ENCODE results near the gene RCAN3. TPM values are rescaled to one million over a fixed set of nuclear protein-coding genes. Genes with fewer than 3 reads are reported as not detected.
"Not testable (repeated sequence)": the region's sequence is repeated elsewhere in the genome, so short reads cannot be mapped to it uniquely, and the experiment has no call there.

Gene RCAN3
- total RNA-seq, 2 donors from 2014 or later = 12.6 to 15.1 TPM

DNA sequence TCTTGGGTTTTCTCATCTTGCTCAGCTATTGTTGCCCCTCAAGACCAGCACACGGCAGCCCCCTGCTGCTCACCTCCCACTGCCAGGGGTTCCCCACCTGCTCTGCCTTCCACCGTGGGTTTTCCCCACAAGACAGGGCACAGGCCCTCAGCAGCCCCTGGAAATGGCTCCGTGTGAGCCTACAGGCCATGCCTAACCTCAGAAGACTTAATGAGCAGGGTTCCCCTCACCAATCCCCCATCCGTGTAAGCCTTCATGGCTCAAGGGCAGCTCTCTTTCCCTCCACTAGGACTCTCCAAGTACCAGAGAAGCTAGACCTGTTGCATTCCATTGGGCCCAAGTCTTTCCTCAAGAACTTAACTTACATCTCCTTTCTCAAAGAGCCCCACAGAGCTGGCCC is 18.4 kb upstream of the RCAN3 start:
- Histone ChIP-seq H3K9ac (ENCODE audit: low read depth in 2 of 2, low read length in 2 of 2) (no peak overlapping the region), H3K27me3 (no peaks in the 10 kb centered on the region), H3K36me3 (no peaks in the 10 kb centered on the region), H3K9me3 (no peaks in the 10 kb centered on the region), H3K4me1 (no peaks in the 10 kb centered on the region), H3K4me3 (no peak overlapping the region), H3K27ac (no peak overlapping the region)
- no peak for TF ChIP-seq CTCF (IDR thresholded peaks at IDR 0.05)
- no peak for DNase-seq
- intact Hi-C loops (cut with DNase I) = no loop called here

GRCh38 chr1:24486331-24487065 is 16.1 kb upstream of the RCAN3 start:
- TF ChIP-seq CTCF (IDR thresholded peaks at IDR 0.05) = no peak
- DNase-seq = no peak
- Histone ChIP-seq H3K4me3 (no peak overlapping the region), H3K4me1 (no peaks in the 10 kb centered on the region), H3K27me3 (no peaks in the 10 kb centered on the region), H3K9me3 (no peaks in the 10 kb centered on the region), H3K27ac (no peak overlapping the region), H3K9ac (ENCODE audit: low read depth in 2 of 2, low read length in 2 of 2) (no peak overlapping the region), H3K36me3 (no peaks in the 10 kb centered on the region)
- intact Hi-C loops (cut with DNase I) = no loop called here

DNA sequence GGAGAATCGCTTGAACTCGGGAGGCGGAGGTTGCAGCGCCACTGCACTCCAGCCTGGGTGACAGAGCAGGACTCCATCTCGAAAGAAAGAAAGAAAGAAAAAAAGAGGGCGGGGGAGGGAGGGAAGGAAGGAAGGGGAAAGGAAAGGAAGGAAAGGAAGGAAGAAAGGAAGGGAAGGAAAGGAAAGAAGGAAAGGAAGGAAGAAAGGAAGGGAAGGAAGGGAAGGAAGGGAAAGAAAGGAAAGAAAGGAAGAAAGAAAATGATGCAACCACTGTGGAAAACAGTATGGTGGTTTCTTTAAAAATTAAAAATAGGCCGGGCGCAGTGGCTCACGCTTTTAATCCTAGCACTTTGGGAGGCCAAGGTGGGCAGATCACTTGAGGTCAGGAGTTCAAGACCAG is 15.2 kb upstream of the RCAN3 start:
- intact Hi-C loops (cut with DNase I) = no loop called here
- no peak overlapping the region for H3K27ac ChIP-seq
- H3K36me3 ChIP-seq = no peaks in the 10 kb centered on the region
- DNase-seq = no peak
- TF ChIP-seq CTCF (IDR thresholded peaks at IDR 0.05) = no peak
- H3K27me3 ChIP-seq = no peaks in the 10 kb centered on the region
- no peaks in the 10 kb centered on the region for H3K4me1 ChIP-seq
- no peaks in the 10 kb centered on the region for H3K9me3 ChIP-seq
- H3K9ac ChIP-seq (ENCODE audit: low read depth in 2 of 2, low read length in 2 of 2) = no peak overlapping the region
- H3K4me3 ChIP-seq = no peak overlapping the region

GRCh38 chr1:24488159-24488558 is 14.5 kb upstream of the RCAN3 start:
- DNase-seq; H3K36me3 ChIP-seq; H3K9ac ChIP-seq (ENCODE audit: low read depth in 2 of 2, low read length in 2 of 2); H3K4me1 ChIP-seq; H3K9me3 ChIP-seq; H3K4me3 ChIP-seq; H3K27ac ChIP-seq; intact Hi-C loops (cut with DNase I); H3K27me3 ChIP-seq: not testable (repeated sequence)

DNA sequence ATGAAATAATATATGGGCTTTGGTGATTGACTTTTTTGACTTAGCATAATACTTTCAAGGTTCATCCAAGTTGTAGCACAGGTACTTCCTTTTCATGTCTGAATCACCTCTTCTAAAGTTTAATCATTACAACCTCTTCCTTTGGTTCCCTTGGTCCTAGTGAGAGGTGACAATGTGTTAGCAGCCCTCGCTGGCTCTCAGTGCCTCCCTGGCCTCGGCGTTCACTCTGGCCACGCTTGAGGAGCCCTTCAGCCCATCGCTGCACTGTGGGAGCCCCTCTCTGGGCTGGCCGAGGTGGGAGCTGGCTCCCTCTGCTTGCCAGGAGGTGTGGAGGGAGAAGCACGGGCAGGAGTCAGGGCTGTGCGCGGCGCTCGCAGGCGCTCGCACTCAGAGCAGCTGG is 13.0 kb upstream of the RCAN3 start:
- Histone ChIP-seq H3K36me3 (no peaks in the 10 kb centered on the region), H3K9ac (ENCODE audit: low read depth in 2 of 2, low read length in 2 of 2) (no peak overlapping the region), H3K27ac (no peak overlapping the region), H3K9me3 (no peaks in the 10 kb centered on the region), H3K27me3 (no peaks in the 10 kb centered on the region), H3K4me1 (no peaks in the 10 kb centered on the region), H3K4me3 (no peak overlapping the region)
- no peak for TF ChIP-seq CTCF (IDR thresholded peaks at IDR 0.05)
- intact Hi-C loops (cut with DNase I) = no loop called here
- DNase-seq = no peak

GRCh38 chr1:24490101-24490781 is 12.4 kb upstream of the RCAN3 start:
- Histone ChIP-seq H3K9ac (ENCODE audit: low read depth in 2 of 2, low read length in 2 of 2) (no peak overlapping the region), H3K27me3 (no peaks in the 10 kb centered on the region), H3K27ac (no peak overlapping the region), H3K4me3 (no peak overlapping the region), H3K9me3 (no peaks in the 10 kb centered on the region), H3K36me3 (no peaks in the 10 kb centered on the region), H3K4me1 (no peaks in the 10 kb centered on the region)
- no peak for TF ChIP-seq CTCF (IDR thresholded peaks at IDR 0.05)
- no peak for DNase-seq
- intact Hi-C loops (cut with DNase I) = no loop called here

All from colonic mucosa (tissue), 4 donors.